ENCODE data around the gene DHX32. TPM values are rescaled to one million over a fixed set of nuclear protein-coding genes. Genes with fewer than 3 reads are reported as not detected.

The DHX32 gene
- total RNA-seq, 1 experiment from 2014 or later, result 12.0 TPM

GRCh38 chr10:125849448-125849847 is 31.6 kb downstream of the DHX32 start:
- Histone ChIP-seq H3K9ac (ENCODE audit: extremely low read depth, insufficient read length, low read length) (no peak overlapping the region), H3K27me3 (ENCODE audit: insufficient read depth, low read length) (no peaks in the 10 kb centered on the region), H2BK20ac (ENCODE audit: low read depth, low read length, poor library complexity, severe bottlenecking) (no peak overlapping the region), H4K8ac (replicated peaks; ENCODE audit: insufficient read length, low read depth, low read length) (no peak overlapping the region), H3K23ac (ENCODE audit: insufficient read length, low read depth, low read length) (no peak overlapping the region), H4K5ac (ENCODE audit: insufficient read length, low read depth, low read length) (no peak overlapping the region), H3K23me2 (ENCODE audit: insufficient read length, low read depth, low read length, poor library complexity, severe bottlenecking) (no peaks in the 10 kb centered on the region), H2AK5ac (ENCODE audit: insufficient read length, low read length) (no peak overlapping the region), H3K79me1 (ENCODE audit: insufficient read depth, low read depth, low read length, poor library complexity, severe bottlenecking) (no peaks in the 10 kb centered on the region), H3K4ac (ENCODE audit: low read depth, low read length) (no peak overlapping the region), H3T11ph (ENCODE audit: low read length) (no peak overlapping the region), H2AFZ (ENCODE audit: low read length) (no peak overlapping the region), H3K79me2 (ENCODE audit: insufficient read depth, low read length) (no peaks in the 10 kb centered on the region), H3K27ac (ENCODE audit: insufficient read length, low read depth, low read length) (no peak overlapping the region), H3K9me3 (ENCODE audit: control insufficient read depth, low read depth, low read length) (no peaks in the 10 kb centered on the region), H4K91ac (ENCODE audit: insufficient read length, low read depth, low read length) (no peak overlapping the region), H3K18ac (ENCODE audit: insufficient read length, low read depth, low read length) (no peak overlapping the region), H2BK5ac (ENCODE audit: insufficient read length, low read length) (no peak overlapping the region), H2BK15ac (ENCODE audit: low read depth, low read length) (no peak overlapping the region), H2BK120ac (ENCODE audit: low read depth, low read length, poor library complexity, severe bottlenecking) (no peak overlapping the region), H3K4me1 (ENCODE audit: insufficient read depth, low read length) (no peaks in the 10 kb centered on the region), H3K56ac (ENCODE audit: insufficient read length, low read depth, low read length) (no peak overlapping the region), H4K20me1 (ENCODE audit: control insufficient read depth, insufficient read depth, insufficient read length) (peaks cover 2% of the 10 kb centered on the region), H3K4me2 (ENCODE audit: insufficient read depth, insufficient read length, low read length) (no peak overlapping the region), H2BK12ac (ENCODE audit: insufficient read length, low read depth, low read length) (no peak overlapping the region), H3K14ac (ENCODE audit: insufficient read depth, low read length) (no peak overlapping the region)
- no peaks in the 10 kb centered on the region for H3K4me1 Mint-ChIP-seq
- H3K36me3 Mint-ChIP-seq (ENCODE audit: insufficient read depth in 1 of 3, low read depth in 3 of 3), result peaks cover 15 to 42% (median 30%) of the 10 kb centered on the region in 3 experiments
- H3K9me3 Mint-ChIP-seq, result no peaks in the 10 kb centered on the region
- no CpG with 5 or more reads among the region's 7 CpGs for WGBS (ENCODE audit: extremely low coverage, insufficient read length, low lambda C conversion rate)
- H3K27me3 Mint-ChIP-seq (ENCODE audit: low read depth), result no peaks in the 10 kb centered on the region
- no peak for DNase-seq
- H3K4me3 Mint-ChIP-seq, result no peak overlapping the region
- H3K27ac Mint-ChIP-seq, result no peak overlapping the region
- TF ChIP-seq CTCF (conservative IDR thresholded peaks at IDR 0.05), result no peak
